ENCODE data around the gene OR6A2. TPM values are rescaled to one million over a fixed set of nuclear protein-coding genes. Genes with fewer than 3 reads are reported as not detected.

The OR6A2 gene
- total RNA-seq, 1 experiment from 2014 or later, result 0.33 TPM

- no peak for DNase-seq
- Histone ChIP-seq H2BK20ac (ENCODE audit: low read depth, low read length, poor library complexity, severe bottlenecking) (no peak overlapping the region), H3T11ph (ENCODE audit: low read length) (no peak overlapping the region), H2AFZ (ENCODE audit: low read length) (no peak overlapping the region), H2BK15ac (ENCODE audit: low read depth, low read length) (no peak overlapping the region), H3K4me1 (ENCODE audit: insufficient read depth, low read length) (no peaks in the 10 kb centered on the region), H2BK5ac (ENCODE audit: insufficient read length, low read length) (no peak overlapping the region), H3K79me1 (ENCODE audit: insufficient read depth, low read depth, low read length, poor library complexity, severe bottlenecking) (no peaks in the 10 kb centered on the region), H2BK120ac (ENCODE audit: low read depth, low read length, poor library complexity, severe bottlenecking) (no peak overlapping the region), H3K23me2 (ENCODE audit: insufficient read length, low read depth, low read length, poor library complexity, severe bottlenecking) (no peaks in the 10 kb centered on the region), H3K27ac (ENCODE audit: insufficient read length, low read depth, low read length) (no peak overlapping the region), H3K9ac (ENCODE audit: extremely low read depth, insufficient read length, low read length) (no peak overlapping the region), H3K56ac (ENCODE audit: insufficient read length, low read depth, low read length) (no peak overlapping the region), H3K4ac (ENCODE audit: low read depth, low read length) (no peak overlapping the region), H4K20me1 (ENCODE audit: control insufficient read depth, insufficient read depth, insufficient read length) (no peaks in the 10 kb centered on the region), H3K27me3 (ENCODE audit: insufficient read depth, low read length) (no peaks in the 10 kb centered on the region), H4K91ac (ENCODE audit: insufficient read length, low read depth, low read length) (no peak overlapping the region), H4K5ac (ENCODE audit: insufficient read length, low read depth, low read length) (no peak overlapping the region), H3K79me2 (ENCODE audit: insufficient read depth, low read length) (no peaks in the 10 kb centered on the region), H3K4me2 (ENCODE audit: insufficient read depth, insufficient read length, low read length) (no peak overlapping the region), H4K8ac (replicated peaks; ENCODE audit: insufficient read length, low read depth, low read length) (no peak overlapping the region), H3K23ac (ENCODE audit: insufficient read length, low read depth, low read length) (no peak overlapping the region), H3K14ac (ENCODE audit: insufficient read depth, low read length) (no peak overlapping the region), H2BK12ac (ENCODE audit: insufficient read length, low read depth, low read length) (no peak overlapping the region), H2AK5ac (ENCODE audit: insufficient read length, low read length) (no peak overlapping the region), H3K9me3 (ENCODE audit: control insufficient read depth, low read depth, low read length) (no peaks in the 10 kb centered on the region), H3K18ac (ENCODE audit: insufficient read length, low read depth, low read length) (no peak overlapping the region)
- peaks cover 0 to 2% of the 10 kb centered on the region in 2 experiments; a peak in 2 of 4 replicates for H3K4me1 Mint-ChIP-seq
- no peaks in the 10 kb centered on the region for H3K27me3 Mint-ChIP-seq (ENCODE audit: low read depth)
- TF ChIP-seq CTCF (conservative IDR thresholded peaks at IDR 0.05), result no peak
- no peak overlapping the region for H3K27ac Mint-ChIP-seq
- no peaks in the 10 kb centered on the region for H3K9me3 Mint-ChIP-seq
- H3K36me3 Mint-ChIP-seq (ENCODE audit: insufficient read depth in 1 of 3, low read depth in 3 of 3), result no peaks in the 10 kb centered on the region
- H3K4me3 Mint-ChIP-seq, result no peak overlapping the region
Observed at GRCh38 chr11:6780829-6781228, 18.7 kb downstream of the OR6A2 start.

All from H9 (cell line).